GM12878 (cell line): ENCODE data around the gene LSM14A. TPM values are rescaled to one million over a fixed set of nuclear protein-coding genes. Genes with fewer than 3 reads are reported as not detected.

Experiments
- ATAC-seq: fragments of 200-7000 bp; cut with Tn5 transposase; 3 replicates; pipeline ENCODE4 v1.9.1; 2020; ENCODE audit warnings: mild to moderate bottlenecking, moderate library complexity
- BruUV-seq: library from RNA; stranded (reverse); fragments of 400-500 nt; replicated peaks from 2 replicates; lab custom pipeline; 2021; lab: Mats Ljungman, UMichigan
- CTCF ChIA-PET: fragments of 300-600 bp; sonication (Branson Sonifier 250); formaldehyde crosslinking; extraction: SDS; loops from one replicate; lab custom pipeline; 2021; ENCODE audit warnings: inconsistent platforms; lab: Yijun Ruan, JAX
- POLR2A ChIA-PET: fragments of 350-600 bp; formaldehyde crosslinking; extraction: SDS; loops from one replicate; lab custom pipeline; 2021; ENCODE audit warnings: inconsistent platforms; lab: Charles Lee
- RAD21 ChIA-PET: fragments of 300-600 bp; sonication (Branson Sonifier 250); formaldehyde crosslinking; loops from one replicate; lab custom pipeline; 2023; ENCODE audit warnings: antibody characterized with exemption; ENCODE audit not compliant: unreplicated experiment; lab: Charles Lee
- SMC1A ChIA-PET: fragments of 300-600 bp; sonication (Branson Sonifier 250); formaldehyde crosslinking; loops from one replicate; lab custom pipeline; 2023; ENCODE audit not compliant: unreplicated experiment, uncharacterized antibody; lab: Charles Lee
- DNase-seq: peaks from one replicate; pipeline ENCODE4 v3.0.0-alpha.2; 2011; ENCODE audit warnings: low read depth, low spot score
- FAIRE-seq: peaks from 3 replicates; lab custom pipeline; 2011; peaks lifted over from hg19 to GRCh38; lab: Jason Lieb, UNC
- H2AFZ ChIP-seq: 2 replicates; pipeline ENCODE4 v1.6.0; 2011; ENCODE audit warnings: low read depth, low read length, control low read depth; ENCODE audit not compliant: control insufficient read depth
- H3K27ac ChIP-seq: 2 replicates; pipeline ENCODE4 v1.5.1; 2011; ENCODE audit warnings: control low read depth; ENCODE audit not compliant: control insufficient read depth, insufficient read depth
- H3K27me3 ChIP-seq, 2 experiments: replicated peaks in 1 of 2; 2 replicates each; pipeline versions ENCODE4 v1.6.0 to v1.6.1; 2011; ENCODE audit warnings: low read length in 1 of 2; ENCODE audit not compliant: control insufficient read depth in 2 of 2, insufficient read depth in 2 of 2
- H3K36me3 ChIP-seq, 2 experiments: 2 replicates each; pipeline ENCODE4 v1.5.1; 2011; ENCODE audit warnings: low read length in 1 of 2; ENCODE audit not compliant: control insufficient read depth in 2 of 2, insufficient read depth in 2 of 2
- H3K4me1 ChIP-seq: 2 replicates; pipeline ENCODE4 v1.6.1; 2011; ENCODE audit warnings: mild to moderate bottlenecking, low read length, moderate library complexity, mixed read lengths; ENCODE audit not compliant: control insufficient read depth, insufficient read depth
- H3K4me2 ChIP-seq: 2 replicates; pipeline ENCODE4 v1.6.0; 2011; ENCODE audit warnings: control low read depth; ENCODE audit not compliant: control insufficient read depth, insufficient read depth
- H3K4me3 ChIP-seq: fragments of 200-600 bp; sonication (generic); 2 replicates; pipeline ENCODE4 v1.5.1; 2016
- H3K79me2 ChIP-seq: 2 replicates; pipeline ENCODE4 v1.6.0; 2011; ENCODE audit warnings: low read length; ENCODE audit not compliant: control insufficient read depth, insufficient read depth
- H3K9ac ChIP-seq: 2 replicates; pipeline ENCODE4 v1.8.0; 2011; ENCODE audit warnings: low read length, control low read depth, mixed read lengths; ENCODE audit not compliant: control insufficient read depth, insufficient read depth
- H3K9me3 ChIP-seq: replicated peaks from 3 replicates; pipeline ENCODE4 v1.5.1; 2011; ENCODE audit warnings: mild to moderate bottlenecking, low read length; ENCODE audit not compliant: control insufficient read depth, insufficient read depth
- H4K20me1 ChIP-seq: 2 replicates; pipeline ENCODE4 v1.6.0; 2011; ENCODE audit not compliant: control insufficient read depth, insufficient read depth
- BCL11A ChIP-seq: IDR thresholded peaks from 2 replicates; pipeline ENCODE4 v1.6.1; 2011; ENCODE audit warnings: low read depth, low read length
- CBFB ChIP-seq: IDR thresholded peaks from 2 replicates; pipeline ENCODE4 v1.6.1; 2016; ENCODE audit warnings: antibody characterized with exemption, low read depth
- CBX3 ChIP-seq: fragments of 200-600 bp; sonication (generic); IDR thresholded peaks from 2 replicates; pipeline ENCODE4 v1.6.1; 2016; ENCODE audit warnings: low read depth, borderline replicate concordance
- CREB1 ChIP-seq: IDR thresholded peaks from 2 replicates; pipeline ENCODE4 v1.6.1; 2012; ENCODE audit warnings: low read depth, mild to moderate bottlenecking, inconsistent platforms
- ESRRA ChIP-seq: IDR thresholded peaks from 2 replicates; pipeline ENCODE4 v1.6.1; 2012; ENCODE audit warnings: mild to moderate bottlenecking, low read length, improper control_type of control experiment
- ETV6 ChIP-seq, 2 experiments: fragments of 450-650 bp in 1 of 2; IDR thresholded peaks in 1 of 2; conservative IDR thresholded peaks in 1 of 2; 2 replicates each; pipeline ENCODE4 v1.6.1; 2014; ENCODE audit warnings: antibody characterized with exemption in 1 of 2, borderline replicate concordance in 1 of 2, low read depth in 1 of 2, mild to moderate bottlenecking in 1 of 2, moderate library complexity in 1 of 2
- HDAC2 ChIP-seq: fragments of 200-600 bp; sonication (generic); IDR thresholded peaks from 2 replicates; pipeline ENCODE4 v1.6.1; 2017
- IKZF2 ChIP-seq, 2 experiments: fragments of 450-650 bp; IDR thresholded peaks; 2 replicates each; pipeline ENCODE4 v1.6.1; 2017; ENCODE audit warnings: mild to moderate bottlenecking in 2 of 2, moderate library complexity in 2 of 2
- NBN ChIP-seq: fragments of 450-650 bp; IDR thresholded peaks from 2 replicates; pipeline ENCODE4 v1.6.1; 2016
- PAX5 ChIP-seq: IDR thresholded peaks from 2 replicates; pipeline ENCODE4 v1.6.1; 2011; ENCODE audit warnings: low read depth, low read length, borderline replicate concordance
- RB1 ChIP-seq: fragments of 450-650 bp; formaldehyde crosslinking; IDR thresholded peaks from 2 replicates; pipeline ENCODE4 v1.6.1; 2017; ENCODE audit warnings: mild to moderate bottlenecking, borderline replicate concordance
- SMC3 ChIP-seq: IDR thresholded peaks from 2 replicates; pipeline ENCODE4 v1.6.1; 2011; ENCODE audit warnings: low read length, improper control_type of control experiment, borderline replicate concordance
- SPI1 ChIP-seq: IDR thresholded peaks from 2 replicates; pipeline ENCODE4 v1.6.1; 2011; ENCODE audit warnings: low read depth, mild to moderate bottlenecking, low read length, moderate library complexity, borderline replicate concordance; ENCODE audit not compliant: insufficient read depth
- TCF12 ChIP-seq: IDR thresholded peaks from 2 replicates; pipeline ENCODE4 v1.6.1; 2011; ENCODE audit warnings: low read depth, mild to moderate bottlenecking, low read length
- WGBS: methylation state at CpG from one replicate; pipeline ENCODE4 v1.1.6; 2016; ENCODE audit warnings: low lambda C conversion rate; ENCODE audit not compliant: insufficient replicate concordance, insufficient coverage; ENCODE audit errors: missing lambda C conversion rate; 5-methylcytosine and 5-hydroxymethylcytosine counted together
- in situ Hi-C: fragments of 300-500 bp; cut with MboI; formaldehyde crosslinking; loops from 9 replicates; pipeline ENCODE4 v1.14.3; 2018; ENCODE audit warnings: mixed read lengths
- intact Hi-C: fragments of 100-400 bp; cut with micrococcal nuclease; formaldehyde crosslinking; loops from one replicate; pipeline ENCODE4 v1.14.2; 2022; ENCODE audit not compliant: unreplicated experiment
- polyA plus RNA-seq, 11 experiments: library from polyadenylated mRNA; depleted of rRNA in 4 of 11; unstranded in 6 of 11; stranded (reverse) in 5 of 11; fragments of >200 nt; fragmentation: Nextera tagmentation in 4 of 11; fragmentation: Illumina TruSeq in 1 of 11; extraction: Ambion mirVana in 4 of 11; extraction: Trizol in 1 of 11; gene quantifications; 1 replicate in 1 of 11; 2 replicates in 10 of 11; pipeline versions ENCODE4 v1.2.1 to v1.2.3, GENCODE V29; 2011 to 2016; ENCODE audit warnings: inconsistent platforms in 2 of 11, missing spikeins in 2 of 11, low read depth in 1 of 11
- total RNA-seq, 4 experiments: library from RNA; depleted of rRNA in 3 of 4; stranded (reverse); fragments of >200 nt in 3 of 4; fragmentation: Illumina TruSeq in 1 of 4; extraction: Trizol in 1 of 4; gene quantifications; 2 replicates each; pipeline versions ENCODE4 v1.2.1 to v1.2.3, GENCODE V29; 2013 to 2021
- TF ChIP-seq, protein P1 (sequence below): fragments of 450-650 bp; IDR thresholded peaks from 2 replicates; pipeline ENCODE4 v1.6.1; 2017; ENCODE audit warnings: low read depth, mild to moderate bottlenecking, moderate library complexity
- TF ChIP-seq, protein P2 (sequence below): fragments of 150-350 bp; IDR thresholded peaks from 2 replicates; pipeline ENCODE4 v1.6.1; 2016; ENCODE audit warnings: low read depth, low read length
- TF ChIP-seq, protein P3 (sequence below): fragments of 450-650 bp; IDR thresholded peaks from 2 replicates; pipeline ENCODE4 v1.6.1; 2017; ENCODE audit warnings: mild to moderate bottlenecking, low read depth, inconsistent platforms; ENCODE audit not compliant: poor library complexity, severe bottlenecking

The LSM14A gene
- total and polyA plus RNA-seq, 10 of the 15 experiments (the other 5 are each of a cell fraction or from before 2014, with no cell fraction given), result 21.9 to 193 (median 89.4) TPM

DNA sequence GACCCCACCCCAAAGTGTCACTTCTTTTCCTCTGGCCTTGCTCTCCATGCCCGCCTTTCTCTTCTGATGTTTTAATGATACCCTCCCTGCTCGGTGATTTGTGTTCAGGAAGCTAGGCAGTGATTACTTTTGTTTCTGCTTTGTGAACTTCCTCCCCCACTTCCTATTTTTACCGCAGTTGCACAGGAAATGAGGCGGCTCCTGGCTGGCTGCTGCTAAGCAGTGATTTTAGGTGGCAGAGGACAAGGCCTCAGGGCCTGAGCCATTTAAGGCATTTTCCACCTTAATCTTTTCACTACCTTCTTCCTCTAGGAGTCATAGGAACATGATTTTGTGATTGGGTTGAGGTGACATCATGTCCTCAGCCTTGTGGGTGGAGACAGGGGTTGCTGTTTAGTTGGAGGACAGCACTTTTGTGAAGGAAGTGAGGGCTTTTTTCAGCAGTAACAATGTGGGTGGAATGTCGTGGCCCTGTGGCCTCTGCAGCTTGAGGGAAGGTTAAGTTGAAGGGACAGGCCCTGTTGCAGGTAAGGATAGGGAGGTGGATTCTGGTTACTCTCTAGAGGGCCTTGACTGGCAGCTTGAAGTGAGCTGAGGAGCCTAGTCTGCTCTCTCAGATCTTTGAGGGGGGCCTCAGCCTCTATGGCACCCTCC is 97.8 kb downstream of the LSM14A start:
- Histone ChIP-seq H3K4me3 (peak overlapping the region; percentile 41; the same call in 1 of the 2 replicates), H2AFZ (peak overlapping the region; percentile 76), H3K27ac (peak overlapping the region; percentile 93), H4K20me1 (no peaks in the 10 kb centered on the region), H3K4me1 (peaks cover 22% of the 10 kb centered on the region), H3K9me3 (no peaks in the 10 kb centered on the region), H3K9ac (peak overlapping the region; percentile 75), H3K4me2 (peak overlapping the region; percentile 93), H3K79me2 (peaks cover 9% of the 10 kb centered on the region), H3K36me3 (no peaks in the 10 kb centered on the region), H3K27me3 (no peaks in the 10 kb centered on the region)
- SMC1A ChIA-PET, result interaction anchor here (0.9 to 1.2 kb wide), 4 partner anchors 9 to 218 kb away, joined by 3 to 4 read pairs (median 4); no protein-coding TSS in a partner anchor
- WGBS, result 2% methylated on average over 5 of the region's 5 CpGs
- ATAC-seq (peak; percentile 85), DNase-seq (peak; percentile 62), FAIRE-seq (peak; percentile 94)
- no TSS peak for BruUV-seq
- POLR2A ChIA-PET, result interaction anchor here (0.5 kb wide), 1 partner anchor 26 kb away, joined by 3 read pairs; no protein-coding TSS in a partner anchor
- intact Hi-C loops, result no loop called here
- RAD21 ChIA-PET, result no interaction called here
- CTCF ChIA-PET, result interaction anchor here (0.7 to 1.3 kb wide), 6 partner anchors 9 to 89 kb away, joined by 3 to 6 read pairs (median 3); no protein-coding TSS in a partner anchor
- in situ Hi-C loops, result no loop called here
- 0 out of 2 replicates have a peak, but pooled peaks have one; percentile 30 for TF ChIP-seq NBN
- TF ChIP-seq SPI1, result peak; percentile 90
- TF ChIP-seq CBX3, result no peak
- TF ChIP-seq TCF12, result no peak
- TF ChIP-seq RB1, result no peak
- TF ChIP-seq, protein P1, sequence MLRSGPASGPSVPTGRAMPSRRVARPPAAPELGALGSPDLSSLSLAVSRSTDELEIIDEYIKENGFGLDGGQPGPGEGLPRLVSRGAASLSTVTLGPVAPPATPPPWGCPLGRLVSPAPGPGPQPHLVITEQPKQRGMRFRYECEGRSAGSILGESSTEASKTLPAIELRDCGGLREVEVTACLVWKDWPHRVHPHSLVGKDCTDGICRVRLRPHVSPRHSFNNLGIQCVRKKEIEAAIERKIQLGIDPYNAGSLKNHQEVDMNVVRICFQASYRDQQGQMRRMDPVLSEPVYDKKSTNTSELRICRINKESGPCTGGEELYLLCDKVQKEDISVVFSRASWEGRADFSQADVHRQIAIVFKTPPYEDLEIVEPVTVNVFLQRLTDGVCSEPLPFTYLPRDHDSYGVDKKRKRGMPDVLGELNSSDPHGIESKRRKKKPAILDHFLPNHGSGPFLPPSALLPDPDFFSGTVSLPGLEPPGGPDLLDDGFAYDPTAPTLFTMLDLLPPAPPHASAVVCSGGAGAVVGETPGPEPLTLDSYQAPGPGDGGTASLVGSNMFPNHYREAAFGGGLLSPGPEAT, result 0 out of 2 replicates have a peak, but pooled peaks have one; percentile 24
- TF ChIP-seq PAX5, result no peak; the same call in 1 of the 2 replicates
- peak; percentile 43 for TF ChIP-seq CREB1
- TF ChIP-seq, protein P2, sequence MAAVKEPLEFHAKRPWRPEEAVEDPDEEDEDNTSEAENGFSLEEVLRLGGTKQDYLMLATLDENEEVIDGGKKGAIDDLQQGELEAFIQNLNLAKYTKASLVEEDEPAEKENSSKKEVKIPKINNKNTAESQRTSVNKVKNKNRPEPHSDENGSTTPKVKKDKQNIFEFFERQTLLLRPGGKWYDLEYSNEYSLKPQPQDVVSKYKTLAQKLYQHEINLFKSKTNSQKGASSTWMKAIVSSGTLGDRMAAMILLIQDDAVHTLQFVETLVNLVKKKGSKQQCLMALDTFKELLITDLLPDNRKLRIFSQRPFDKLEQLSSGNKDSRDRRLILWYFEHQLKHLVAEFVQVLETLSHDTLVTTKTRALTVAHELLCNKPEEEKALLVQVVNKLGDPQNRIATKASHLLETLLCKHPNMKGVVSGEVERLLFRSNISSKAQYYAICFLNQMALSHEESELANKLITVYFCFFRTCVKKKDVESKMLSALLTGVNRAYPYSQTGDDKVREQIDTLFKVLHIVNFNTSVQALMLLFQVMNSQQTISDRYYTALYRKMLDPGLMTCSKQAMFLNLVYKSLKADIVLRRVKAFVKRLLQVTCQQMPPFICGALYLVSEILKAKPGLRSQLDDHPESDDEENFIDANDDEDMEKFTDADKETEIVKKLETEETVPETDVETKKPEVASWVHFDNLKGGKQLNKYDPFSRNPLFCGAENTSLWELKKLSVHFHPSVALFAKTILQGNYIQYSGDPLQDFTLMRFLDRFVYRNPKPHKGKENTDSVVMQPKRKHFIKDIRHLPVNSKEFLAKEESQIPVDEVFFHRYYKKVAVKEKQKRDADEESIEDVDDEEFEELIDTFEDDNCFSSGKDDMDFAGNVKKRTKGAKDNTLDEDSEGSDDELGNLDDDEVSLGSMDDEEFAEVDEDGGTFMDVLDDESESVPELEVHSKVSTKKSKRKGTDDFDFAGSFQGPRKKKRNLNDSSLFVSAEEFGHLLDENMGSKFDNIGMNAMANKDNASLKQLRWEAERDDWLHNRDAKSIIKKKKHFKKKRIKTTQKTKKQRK, result no peak
- TF ChIP-seq HDAC2, result no peak
- peak; percentile 51 to 54 for TF ChIP-seq IKZF2 (IDR thresholded peaks at IDR 0.05)
- TF ChIP-seq CBFB, result peak; percentile 47; the same call in 1 of the 2 replicates
- peak; percentile 61 to 100; a peak in 2 of 4 replicates for TF ChIP-seq ETV6 (conservative IDR thresholded peaks at IDR 0.05 in 1 of 2, IDR thresholded peaks at IDR 0.05 in 1 of 2; ENCODE audit: borderline replicate concordance in 1 of 2, low read depth in 1 of 2)
- TF ChIP-seq, protein P3, sequence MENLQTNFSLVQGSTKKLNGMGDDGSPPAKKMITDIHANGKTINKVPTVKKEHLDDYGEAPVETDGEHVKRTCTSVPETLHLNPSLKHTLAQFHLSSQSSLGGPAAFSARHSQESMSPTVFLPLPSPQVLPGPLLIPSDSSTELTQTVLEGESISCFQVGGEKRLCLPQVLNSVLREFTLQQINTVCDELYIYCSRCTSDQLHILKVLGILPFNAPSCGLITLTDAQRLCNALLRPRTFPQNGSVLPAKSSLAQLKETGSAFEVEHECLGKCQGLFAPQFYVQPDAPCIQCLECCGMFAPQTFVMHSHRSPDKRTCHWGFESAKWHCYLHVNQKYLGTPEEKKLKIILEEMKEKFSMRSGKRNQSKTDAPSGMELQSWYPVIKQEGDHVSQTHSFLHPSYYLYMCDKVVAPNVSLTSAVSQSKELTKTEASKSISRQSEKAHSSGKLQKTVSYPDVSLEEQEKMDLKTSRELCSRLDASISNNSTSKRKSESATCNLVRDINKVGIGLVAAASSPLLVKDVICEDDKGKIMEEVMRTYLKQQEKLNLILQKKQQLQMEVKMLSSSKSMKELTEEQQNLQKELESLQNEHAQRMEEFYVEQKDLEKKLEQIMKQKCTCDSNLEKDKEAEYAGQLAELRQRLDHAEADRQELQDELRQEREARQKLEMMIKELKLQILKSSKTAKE, result no peak
- TF ChIP-seq BCL11A, result 0 out of 2 replicates have a peak, but pooled peaks have one; percentile 15
- 0 out of 2 replicates have a peak, but pooled peaks have one; percentile 4 for TF ChIP-seq SMC3
- TF ChIP-seq ESRRA, result no peak
